Omental fat pad (tissue), 4 donors: ENCODE measurements around the gene DLG3. TPM values are rescaled to one million over a fixed set of nuclear protein-coding genes. Genes with fewer than 3 reads are reported as not detected.
A peak's percentile ranks its signal among the peaks of the same experiment; 100 is the strongest.

Experiments used
- ATAC-seq: fragments of 150-250 bp; one replicate; pipeline ENCODE4 v1.9.1; 2016; ENCODE audit warnings: mild to moderate bottlenecking, moderate library complexity; ENCODE audit not compliant: low FRiP score
- DNase-seq: peaks from one replicate; pipeline ENCODE4 v3.0.0-alpha.2; 2019; ENCODE audit warnings: low spot score
- CTCF ChIP-seq, 3 donors: fragments of 450-650 bp; IDR thresholded peaks; one replicate each; pipeline ENCODE4 v1.5.1; 2016 to 2017; ENCODE audit warnings: antibody characterized with exemption in 3 of 3, mild to moderate bottlenecking in 3 of 3, moderate library complexity in 2 of 3
- total RNA-seq, 4 donors: library from RNA; depleted of rRNA; stranded (reverse); fragments of >200 nt; gene quantifications; one replicate each; pipeline ENCODE4 v1.1.0, GENCODE V29; 2016

DLG3 gene
- total RNA-seq, 4 donors from 2014 or later, result 3.7 to 7.8 (median 5.3) TPM

GRCh38 chrX:70429759-70430158 lies 14.9 kb upstream of the DLG3 start:
- ATAC-seq, result no peak
- no peak for TF ChIP-seq CTCF (IDR thresholded peaks at IDR 0.05)
- no peak for DNase-seq

DNA sequence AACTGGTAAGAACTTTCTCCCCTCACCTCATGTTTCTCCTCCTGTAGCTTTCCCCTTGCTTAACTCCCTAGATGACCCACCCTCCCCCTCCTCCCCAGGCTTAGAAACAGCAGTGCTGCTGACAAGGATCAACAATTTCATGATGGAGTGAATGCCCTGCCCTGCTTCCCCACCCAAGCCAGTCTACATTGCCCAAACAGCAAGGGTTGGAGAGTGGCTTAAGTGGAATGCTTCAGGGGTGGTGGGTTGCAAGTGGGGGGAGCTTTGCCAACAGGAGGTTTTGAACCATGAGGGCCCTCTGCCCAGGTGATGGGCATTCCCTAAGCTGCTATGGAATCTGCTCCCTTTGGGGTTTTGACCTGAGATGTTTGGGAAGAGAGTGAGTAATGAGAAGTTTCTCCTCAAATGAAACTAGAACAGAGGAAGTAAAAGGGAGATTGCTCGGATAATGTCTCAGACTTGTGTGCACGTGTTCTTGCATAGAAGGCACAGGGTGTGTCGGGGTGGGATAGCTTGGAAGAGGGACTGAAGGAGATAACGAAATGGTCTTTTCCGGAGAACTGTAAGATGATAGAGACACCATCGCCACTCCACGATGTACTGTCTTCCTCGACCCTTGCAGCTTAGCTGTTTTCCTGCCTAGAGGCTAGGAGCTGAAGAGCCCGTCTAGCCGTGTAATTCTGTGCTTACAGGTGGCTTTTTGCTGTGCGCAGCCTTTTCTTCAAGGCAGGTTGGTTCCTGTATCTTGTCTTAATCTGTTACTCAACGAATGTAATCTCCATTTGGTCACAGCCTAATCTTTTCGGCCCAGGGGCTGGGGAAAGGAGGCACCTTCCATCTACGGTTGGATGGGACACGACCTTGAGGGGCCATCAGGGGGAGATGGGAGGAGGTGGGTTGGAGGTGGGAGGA lies 11.4 kb upstream of the DLG3 start:
- DNase-seq (no peak), ATAC-seq (no peak)
- no peak for TF ChIP-seq CTCF (IDR thresholded peaks at IDR 0.05)

- peak; percentile 42 for DNase-seq
- no peak for TF ChIP-seq CTCF (IDR thresholded peaks at IDR 0.05)
- peak; percentile 82 for ATAC-seq
Measured at GRCh38 chrX:70433848-70434351, 10.7 kb upstream of the DLG3 start.

DNA sequence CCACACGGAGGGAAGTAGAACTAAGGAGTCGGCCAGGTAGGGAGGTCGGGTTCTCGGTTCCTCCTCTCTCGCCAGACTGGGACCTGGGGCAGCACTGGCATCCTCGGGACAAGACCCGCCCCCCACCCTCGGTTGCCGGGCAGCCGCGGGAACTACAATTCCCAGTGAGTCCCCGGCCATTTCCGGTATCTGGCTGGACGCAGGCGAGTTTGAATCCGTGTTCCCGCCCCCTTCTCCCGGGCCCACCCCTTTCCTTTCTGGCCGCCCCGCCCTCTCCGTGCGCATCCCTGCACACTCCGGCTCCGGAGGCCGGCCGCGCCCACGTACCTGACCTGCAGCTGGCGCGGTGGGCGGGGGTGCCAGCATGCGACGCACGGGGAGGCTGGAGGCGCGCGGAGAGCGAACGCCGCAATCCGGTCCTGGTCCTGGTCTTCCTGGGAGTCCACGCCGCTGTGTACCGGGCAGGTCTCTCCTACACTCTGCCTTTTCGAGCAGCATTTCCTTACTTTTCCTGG lies 10.2 kb upstream of the DLG3 start:
- DNase-seq, result peak; percentile 53
- peak; percentile 86 for ATAC-seq

GRCh38 chrX:70434914-70435586 lies 9.6 kb upstream of the DLG3 start:
- no peak for DNase-seq

More for the DNA sequence above, 10.2 kb upstream of the DLG3 start:
- TF ChIP-seq CTCF (IDR thresholded peaks at IDR 0.05), result no peak

DNA sequence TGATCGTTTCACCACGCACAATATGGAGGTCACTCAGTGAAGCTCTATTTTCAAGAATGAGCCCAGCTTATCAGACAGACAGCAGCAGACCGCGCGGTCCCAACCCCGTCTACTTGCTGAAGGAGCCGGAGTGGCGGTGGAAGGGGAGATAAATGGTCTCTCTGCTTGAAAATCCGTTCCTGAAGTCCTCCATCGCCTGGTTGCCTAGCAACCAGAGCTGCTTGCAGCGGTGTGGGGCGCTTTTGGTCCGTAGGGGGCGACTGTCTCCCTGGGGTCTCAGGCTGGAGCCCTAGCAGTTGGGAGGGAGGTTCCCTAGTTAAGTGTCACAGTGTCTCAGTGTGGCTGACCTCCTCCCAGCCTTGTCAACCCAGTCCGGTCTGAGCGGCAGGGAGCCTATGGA lies 8.3 kb upstream of the DLG3 start:
- DNase-seq (no peak), ATAC-seq (no peak)
- no peak for TF ChIP-seq CTCF (IDR thresholded peaks at IDR 0.05)

More at GRCh38 chrX:70434914-70435586, 9.6 kb upstream of the DLG3 start:
- ATAC-seq, result no peak
- TF ChIP-seq CTCF (IDR thresholded peaks at IDR 0.05), result no peak
